Measurements from ENCODE around the gene MTPN. TPM values are rescaled to one million over a fixed set of nuclear protein-coding genes. Genes with fewer than 3 reads are reported as not detected.

MTPN gene
- total RNA-seq, 4 donors from 2014 or later: 76.6 to 80.2 (median 79.0) TPM

DNA sequence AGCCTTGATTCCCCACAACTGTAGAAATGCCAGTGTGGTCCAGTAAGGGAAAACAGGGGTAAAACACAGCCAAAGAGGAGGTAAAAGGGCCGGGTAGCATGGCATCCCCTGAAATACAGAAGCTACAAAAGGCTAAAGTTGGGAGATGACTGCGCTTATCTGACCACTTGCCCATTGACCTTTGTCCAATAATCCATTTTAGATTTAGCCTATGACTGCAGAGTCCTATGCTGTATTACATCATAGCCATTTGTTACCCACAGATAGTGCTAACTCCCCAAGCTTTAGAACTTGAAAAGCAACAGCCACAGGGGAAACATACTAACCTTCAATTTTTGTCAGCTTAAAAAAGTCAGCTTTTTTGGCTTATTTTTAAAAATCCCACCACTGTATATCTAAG, 26.2 kb downstream of the MTPN start:
- no peak for ATAC-seq
- no peak for TF ChIP-seq POLR2A (IDR thresholded peaks at IDR 0.05)
- no peak for TF ChIP-seq POLR2AphosphoS5 (IDR thresholded peaks at IDR 0.05)
- TF ChIP-seq EP300 (IDR thresholded peaks at IDR 0.05): no peak
- TF ChIP-seq CTCF (IDR thresholded peaks at IDR 0.05): no peak
- H3K4me3 ChIP-seq: no peak overlapping the region
- WGBS, 2 donors (ENCODE audit: low coverage in 1 of 2): 85% methylated on average over 2 of the region's 2 CpGs; no CpG with 5 or more reads in 1 of the 2 donors
- no peaks in the 10 kb centered on the region for H3K9me3 ChIP-seq
- no peak overlapping the region for H3K27ac ChIP-seq
- peaks cover 0 to under 1% (median 0%) of the 10 kb centered on the region in 3 donors for H3K4me1 ChIP-seq
- no peaks in the 10 kb centered on the region for H3K27me3 ChIP-seq
- H3K36me3 ChIP-seq: peaks cover 0 to 39% of the 10 kb centered on the region in 2 donors

DNA sequence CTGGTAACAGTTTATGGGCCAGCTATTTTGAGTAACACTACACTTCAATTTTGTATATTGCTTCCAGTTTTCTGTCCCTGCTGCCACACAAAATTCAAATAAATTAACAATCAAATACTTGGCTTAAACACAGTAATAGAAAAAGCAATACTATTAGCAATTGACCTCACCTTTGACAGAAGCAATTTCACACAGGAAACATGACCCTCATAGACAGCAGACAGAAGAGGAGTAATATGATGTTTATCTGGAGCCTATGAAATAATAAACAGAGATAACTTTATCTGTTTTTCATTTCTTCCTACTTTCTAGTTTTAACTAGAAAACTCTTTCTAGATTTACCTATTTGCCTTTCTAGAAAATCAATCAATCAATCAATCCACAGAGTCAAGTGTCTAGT, 26.7 kb downstream of the MTPN start:
- no peak overlapping the region for H3K27ac ChIP-seq

DNA sequence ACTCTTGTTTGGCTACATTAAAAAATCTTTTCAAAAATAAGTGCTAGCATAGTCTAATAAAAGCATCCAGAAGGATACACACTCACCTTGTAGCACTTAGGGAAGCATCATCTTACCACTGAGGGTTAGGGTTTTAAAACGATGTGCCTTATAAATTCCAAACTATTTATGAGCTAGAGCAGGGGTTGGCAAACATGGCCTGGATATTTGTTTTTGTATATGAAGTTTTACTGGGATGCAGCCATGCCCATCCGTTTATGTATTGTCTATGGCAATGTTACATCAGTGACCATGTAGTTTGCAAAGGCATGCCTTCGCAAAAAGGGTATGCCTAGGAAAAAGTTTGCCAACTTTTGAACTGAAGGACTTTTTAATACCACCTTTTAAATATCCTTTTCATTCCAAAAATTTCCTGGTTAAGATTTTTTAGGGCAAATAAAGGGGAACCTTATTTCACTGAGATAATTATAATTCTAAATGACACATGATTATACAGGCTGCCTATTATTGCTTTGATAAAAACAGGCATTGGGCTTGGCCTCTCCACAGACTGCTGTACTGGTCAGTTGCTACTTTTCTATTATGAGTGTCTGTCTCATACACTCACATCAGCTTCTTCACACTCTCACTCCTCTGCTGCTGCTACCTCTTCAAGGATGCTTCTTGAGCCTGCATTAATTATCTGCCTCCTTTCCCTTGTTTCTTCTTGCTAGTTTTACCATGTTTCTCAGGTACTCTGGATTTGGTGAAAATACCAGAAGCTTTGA, 30.7 kb downstream of the MTPN start:
- H3K27ac ChIP-seq: no peak overlapping the region
- TF ChIP-seq CTCF (IDR thresholded peaks at IDR 0.05): no peak
- no peak for TF ChIP-seq POLR2AphosphoS5 (IDR thresholded peaks at IDR 0.05)
- TF ChIP-seq EP300 (IDR thresholded peaks at IDR 0.05): no peak
- ATAC-seq: no peak
- no peaks in the 10 kb centered on the region for H3K9me3 ChIP-seq
- 80 to 90% methylated on average over 3 of the region's 3 CpGs for WGBS, 2 donors (ENCODE audit: low coverage in 1 of 2)
- H3K4me1 ChIP-seq: no peaks in the 10 kb centered on the region
- no peak overlapping the region for H3K4me3 ChIP-seq
- no peaks in the 10 kb centered on the region for H3K27me3 ChIP-seq
- H3K36me3 ChIP-seq: peaks cover 0 to 38% of the 10 kb centered on the region in 2 donors

More for the DNA sequence above, 26.7 kb downstream of the MTPN start:
- Histone ChIP-seq H3K36me3 (peaks cover 0 to 39% of the 10 kb centered on the region in 2 donors), H3K4me3 (no peak overlapping the region), H3K4me1 (no peaks in the 10 kb centered on the region), H3K9me3 (no peaks in the 10 kb centered on the region), H3K27me3 (no peaks in the 10 kb centered on the region)
- no peak for ATAC-seq
- TF ChIP-seq EP300 (IDR thresholded peaks at IDR 0.05): no peak
- TF ChIP-seq POLR2A (IDR thresholded peaks at IDR 0.05): no peak
- TF ChIP-seq CTCF (IDR thresholded peaks at IDR 0.05): no peak
- TF ChIP-seq POLR2AphosphoS5 (IDR thresholded peaks at IDR 0.05): no peak

GRCh38 chr7:135944753-135945152, 32.4 kb downstream of the MTPN start:
- WGBS, 2 donors (ENCODE audit: low coverage in 1 of 2): 79 to 86% methylated on average over 1 to 2 of the region's 2 CpGs
- no peaks in the 10 kb centered on the region for H3K4me1 ChIP-seq
- no peak for ATAC-seq
- no peak for TF ChIP-seq POLR2A (IDR thresholded peaks at IDR 0.05)
- no peak for TF ChIP-seq POLR2AphosphoS5 (IDR thresholded peaks at IDR 0.05)
- TF ChIP-seq EP300 (IDR thresholded peaks at IDR 0.05): no peak
- no peak for TF ChIP-seq CTCF (IDR thresholded peaks at IDR 0.05)
- no peaks in the 10 kb centered on the region for H3K9me3 ChIP-seq
- no peaks in the 10 kb centered on the region for H3K27me3 ChIP-seq
- no peak overlapping the region for H3K27ac ChIP-seq
- H3K36me3 ChIP-seq: peaks cover 0 to 21% of the 10 kb centered on the region in 2 donors
- H3K4me3 ChIP-seq: no peak overlapping the region

Measured in gastroesophageal sphincter (tissue), 4 donors.